ENCODE measurements around the gene PLD1. TPM values are rescaled to one million over a fixed set of nuclear protein-coding genes. Genes with fewer than 3 reads are reported as not detected.
A peak's percentile ranks its signal among the peaks of the same experiment; 100 is the strongest.

PLD1 gene
- total and polyA plus RNA-seq, 9 donors, result 24.6 to 125 (median 52.1) TPM

DNA sequence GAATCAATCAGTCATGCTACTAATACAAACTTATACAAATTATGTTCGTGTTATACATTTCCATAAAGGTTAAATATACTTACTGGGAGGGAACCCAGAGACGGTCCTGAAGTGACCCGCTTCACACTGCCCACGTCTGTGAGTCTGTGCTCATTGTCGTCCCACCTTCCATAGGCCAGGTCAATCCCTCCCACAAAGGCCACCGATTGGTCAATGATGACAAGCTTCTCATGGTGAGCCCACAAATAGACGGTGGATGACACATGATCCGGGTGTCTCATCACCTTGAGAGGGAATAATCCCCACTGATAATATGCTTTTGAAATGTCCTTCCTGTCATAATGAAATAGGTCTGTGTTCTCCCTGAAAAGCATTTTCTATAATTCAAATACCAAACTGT lies 121.7 kb downstream of the PLD1 start:
- Histone ChIP-seq H3K36me3 (no peaks in the 10 kb centered on the region), H3K9me3 (no peaks in the 10 kb centered on the region), H3K27ac (peak overlapping the region in 1 of 2 donors; percentile 32), H3K4me3 (no peak overlapping the region), H3K4me1 (ENCODE audit: insufficient read depth) (peaks cover 4% of the 10 kb centered on the region), H3K27me3 (no peaks in the 10 kb centered on the region)
- intact Hi-C loops (cut with DNase I), result no loop called here
- 60 to 72% (median 61%) methylated on average over 8 of the region's 8 CpGs for WGBS, 3 donors
- no peak for DNase-seq
- no peak for TF ChIP-seq POLR2A (IDR thresholded peaks at IDR 0.05)
- TF ChIP-seq CTCF (IDR thresholded peaks at IDR 0.05), result no peak
- TF ChIP-seq EP300 (IDR thresholded peaks at IDR 0.05), result no peak

DNA sequence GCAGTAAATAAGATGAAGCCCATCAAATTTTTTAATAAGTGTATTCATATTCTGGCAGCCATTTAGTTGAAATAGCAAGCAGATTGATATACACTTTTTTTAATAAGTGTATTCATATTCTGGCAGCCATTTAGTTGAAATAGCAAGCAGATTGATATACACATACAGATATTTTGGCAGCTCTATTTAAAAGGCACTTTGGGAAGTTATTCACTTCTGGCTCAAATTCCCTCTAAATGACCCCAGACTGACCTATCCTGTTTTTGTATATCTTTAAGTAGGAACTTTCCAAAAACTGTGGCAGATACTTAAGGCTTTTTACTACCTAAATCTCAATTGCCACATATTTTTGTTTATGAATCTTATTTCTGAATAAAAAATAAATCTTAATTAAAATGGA lies 122.3 kb downstream of the PLD1 start:
- no peak for DNase-seq
- H3K36me3 ChIP-seq, result no peaks in the 10 kb centered on the region
- H3K27me3 ChIP-seq, result no peaks in the 10 kb centered on the region
- no peak overlapping the region for H3K4me3 ChIP-seq
- no peaks in the 10 kb centered on the region for H3K9me3 ChIP-seq
- TF ChIP-seq CTCF (IDR thresholded peaks at IDR 0.05), result no peak
- TF ChIP-seq EP300 (IDR thresholded peaks at IDR 0.05), result no peak
- no peak for TF ChIP-seq POLR2A (IDR thresholded peaks at IDR 0.05)
- peaks cover 4% of the 10 kb centered on the region for H3K4me1 ChIP-seq (ENCODE audit: insufficient read depth)
- H3K27ac ChIP-seq, result no peak overlapping the region
- intact Hi-C loops (cut with DNase I), result no loop called here

- TF ChIP-seq CTCF (IDR thresholded peaks at IDR 0.05), result no peak
- Histone ChIP-seq H3K27me3 (no peaks in the 10 kb centered on the region), H3K36me3 (no peaks in the 10 kb centered on the region), H3K9me3 (no peaks in the 10 kb centered on the region), H3K27ac (no peak overlapping the region), H3K4me1 (ENCODE audit: insufficient read depth) (peaks cover 4% of the 10 kb centered on the region), H3K4me3 (no peak overlapping the region)
- DNase-seq, result no peak
- intact Hi-C loops (cut with DNase I), result no loop called here
Observed at GRCh38 chr3:171687581-171687980, 122.7 kb downstream of the PLD1 start.

GRCh38 chr3:171687064-171687463 lies 123.2 kb downstream of the PLD1 start:
- DNase-seq, result no peak
- Histone ChIP-seq H3K27ac (no peak overlapping the region), H3K27me3 (no peaks in the 10 kb centered on the region), H3K36me3 (no peaks in the 10 kb centered on the region), H3K4me3 (no peak overlapping the region), H3K9me3 (no peaks in the 10 kb centered on the region), H3K4me1 (ENCODE audit: insufficient read depth) (peaks cover 4% of the 10 kb centered on the region)
- intact Hi-C loops (cut with DNase I), result no loop called here
- no peak for TF ChIP-seq POLR2A (IDR thresholded peaks at IDR 0.05)
- TF ChIP-seq EP300 (IDR thresholded peaks at IDR 0.05), result no peak
- TF ChIP-seq CTCF (IDR thresholded peaks at IDR 0.05), result no peak
- WGBS, 3 donors, result 81 to 90% (median 84%) methylated on average over 5 of the region's 5 CpGs
